Esophagus muscularis mucosa (tissue), 4 donors: ENCODE results near the gene TTC39C. TPM values are rescaled to one million over a fixed set of nuclear protein-coding genes. Genes with fewer than 3 reads are reported as not detected.
A peak's percentile ranks its signal among the peaks of the same experiment; 100 is the strongest.
"Not testable (repeated sequence)": the region's sequence is repeated elsewhere in the genome, so short reads cannot be mapped to it uniquely, and the experiment has no call there.

Experiments used
- DNase-seq: peaks from one replicate; pipeline ENCODE4 v3.0.0-alpha.2; 2017; ENCODE audit errors: extremely low spot score
- H3K27ac ChIP-seq, 4 donors: fragments of 200-600 bp; sonication (generic); replicated peaks in 1 of 4; 1 replicate in 3 of 4; 2 replicates in 1 of 4; pipeline ENCODE4 v1.5.1; 2016 to 2019; ENCODE audit warnings: mild to moderate bottlenecking in 1 of 4
- H3K27me3 ChIP-seq, 4 donors: fragments of 200-600 bp; sonication (generic); one replicate each; pipeline versions ENCODE4 v1.5.1 to v1.6.0; 2016 to 2019
- H3K36me3 ChIP-seq, 4 donors: fragments of 200-600 bp; sonication (generic); one replicate each; pipeline ENCODE4 v1.5.1; 2016 to 2019
- H3K4me1 ChIP-seq, 4 donors: fragments of 200-600 bp; sonication (generic); one replicate each; pipeline ENCODE4 v1.5.1; 2016 to 2019
- H3K4me3 ChIP-seq, 4 donors: fragments of 200-600 bp; sonication (generic); 1 replicate in 2 of 4; 2 replicates in 2 of 4; pipeline ENCODE4 v1.5.1; 2016 to 2019; ENCODE audit warnings: mild to moderate bottlenecking in 4 of 4, moderate library complexity in 1 of 4
- H3K9me3 ChIP-seq, 4 donors: fragments of 200-600 bp; sonication (generic); 1 replicate in 3 of 4; 2 replicates in 1 of 4; pipeline ENCODE4 v1.5.1; 2016 to 2019
- CTCF ChIP-seq, 3 experiments: fragments of 200-600 bp in 2 of 3; fragments of 450-650 bp in 1 of 3; sonication (generic) in 2 of 3; IDR thresholded peaks; one replicate each; pipeline ENCODE4 v1.5.1; 2017 to 2019; ENCODE audit warnings: antibody characterized with exemption in 3 of 3, mild to moderate bottlenecking in 2 of 3, moderate library complexity in 1 of 3
- EP300 ChIP-seq: sonication (generic); formaldehyde crosslinking; IDR thresholded peaks from one replicate; pipeline ENCODE4 v1.6.1; 2017; ENCODE audit warnings: antibody characterized with exemption
- POLR2A ChIP-seq: fragments of 450-650 bp; IDR thresholded peaks from one replicate; pipeline ENCODE4 v1.6.1; 2017; ENCODE audit warnings: antibody characterized with exemption, moderate library complexity, mild to moderate bottlenecking, low read depth
- POLR2AphosphoS5 ChIP-seq, 2 donors: sonication (generic); formaldehyde crosslinking; IDR thresholded peaks; one replicate each; pipeline ENCODE4 v1.6.1; 2017; ENCODE audit warnings: antibody characterized with exemption in 2 of 2
- WGBS: methylation state at CpG from one replicate; pipeline ENCODE4 v1.1.5; 2018; 5-methylcytosine and 5-hydroxymethylcytosine counted together
- intact Hi-C: fragments of 100-400 bp; cut with DNase I; formaldehyde crosslinking; loops from one replicate; pipeline ENCODE4 v1.15.1; 2023
- total RNA-seq, 4 donors: library from RNA; depleted of rRNA; stranded (reverse); fragments of >200 nt; gene quantifications; one replicate each; pipeline versions ENCODE4 v1.1.0 to v1.2.1, GENCODE V29; 2016

The TTC39C gene
- total RNA-seq, 4 donors from 2014 or later, result 32.3 to 45.4 (median 34.8) TPM

- DNase-seq, result no peak
- H3K27ac ChIP-seq, result no peak overlapping the region
- no peaks in the 10 kb centered on the region for H3K36me3 ChIP-seq
- no peak overlapping the region for H3K4me3 ChIP-seq
- TF ChIP-seq POLR2AphosphoS5 (IDR thresholded peaks at IDR 0.05) (no peak), EP300 (no peak), POLR2A (no peak), CTCF (IDR thresholded peaks at IDR 0.05) (no peak)
- peaks cover 10 to 18% (median 16%) of the 10 kb centered on the region in 4 donors for H3K4me1 ChIP-seq
- intact Hi-C loops, result loop anchor here (10.0 kb wide), 1 partner anchor 49 kb away; no protein-coding TSS in a partner anchor
- no peaks in the 10 kb centered on the region for H3K27me3 ChIP-seq
- H3K9me3 ChIP-seq, result no peaks in the 10 kb centered on the region
Observed at GRCh38 chr18:24073791-24074190, 59.2 kb downstream of the TTC39C start.

- not testable (repeated sequence) for H3K9me3 ChIP-seq
- intact Hi-C loops, result loop anchor here (5.0 to 10.0 kb wide), 2 partner anchors 50 to 142 kb away; no protein-coding TSS in a partner anchor
- WGBS, result 100% methylated on average over 4 of the region's 4 CpGs
Observed at GRCh38 chr18:24074757-24075156, 60.2 kb downstream of the TTC39C start.

GRCh38 chr18:24075767-24076597 is 61.4 kb downstream of the TTC39C start:
- peaks cover 10 to 18% (median 16%) of the 10 kb centered on the region in 4 donors for H3K4me1 ChIP-seq
- H3K9me3 ChIP-seq, result no peaks in the 10 kb centered on the region
- no peaks in the 10 kb centered on the region for H3K27me3 ChIP-seq
- H3K4me3 ChIP-seq, result peak overlapping the region in 1 of 4 donors; percentile 6
- DNase-seq, result peak; percentile 93
- intact Hi-C loops, result loop anchor here (5.0 to 10.0 kb wide), 2 partner anchors 51 to 144 kb away; no protein-coding TSS in a partner anchor
- H3K36me3 ChIP-seq, result peaks cover 0 to 5% (median 0%) of the 10 kb centered on the region in 4 donors
- H3K27ac ChIP-seq, result peak overlapping the region; percentile 54 to 71 (median 64)
- WGBS, result 27% methylated on average over 13 of the region's 13 CpGs
- peak; percentile 35 to 59 (median 40) for TF ChIP-seq CTCF (IDR thresholded peaks at IDR 0.05)
- peak; percentile 69 to 76 for TF ChIP-seq POLR2AphosphoS5 (IDR thresholded peaks at IDR 0.05)
- TF ChIP-seq EP300, result no peak
- TF ChIP-seq POLR2A, result no peak

More at GRCh38 chr18:24074757-24075156, 60.2 kb downstream of the TTC39C start:
- H3K4me3 ChIP-seq, DNase-seq, H3K27me3 ChIP-seq, H3K27ac ChIP-seq, H3K36me3 ChIP-seq: not testable (repeated sequence)
- H3K4me1 ChIP-seq, result peaks cover 10 to 18% (median 16%) of the 10 kb centered on the region in 4 donors

GRCh38 chr18:24076950-24077349 is 62.4 kb downstream of the TTC39C start:
- Histone ChIP-seq H3K4me3 (no peak overlapping the region), H3K27ac (peak overlapping the region; percentile 54 to 71 (median 64)), H3K4me1 (peaks cover 10 to 18% (median 16%) of the 10 kb centered on the region in 4 donors), H3K9me3 (no peaks in the 10 kb centered on the region), H3K27me3 (no peaks in the 10 kb centered on the region), H3K36me3 (peaks cover 0 to 9% (median 0%) of the 10 kb centered on the region in 4 donors)
- peak; percentile 82 for DNase-seq
- WGBS, result 80% methylated on average over 10 of the region's 10 CpGs
- TF ChIP-seq POLR2AphosphoS5 (IDR thresholded peaks at IDR 0.05) (no peak), POLR2A (no peak), CTCF (IDR thresholded peaks at IDR 0.05) (no peak), EP300 (no peak)
- intact Hi-C loops, result loop anchor here (5.0 to 10.0 kb wide), 2 partner anchors 52 to 145 kb away; no protein-coding TSS in a partner anchor

GRCh38 chr18:24078391-24078790 is 63.8 kb downstream of the TTC39C start:
- H3K4me1 ChIP-seq, result peaks cover 10 to 18% (median 16%) of the 10 kb centered on the region in 4 donors
- intact Hi-C loops, result loop anchor here (5.0 to 10.0 kb wide), 2 partner anchors 54 to 146 kb away; no protein-coding TSS in a partner anchor
- H3K4me3 ChIP-seq, result no peak overlapping the region

More at GRCh38 chr18:24078391-24078790, 63.8 kb downstream of the TTC39C start:
- Histone ChIP-seq H3K27me3 (no peaks in the 10 kb centered on the region), H3K27ac (no peak overlapping the region), H3K9me3 (no peaks in the 10 kb centered on the region), H3K36me3 (peaks cover 0 to 14% (median 4%) of the 10 kb centered on the region in 4 donors)
- peak; percentile 39 for DNase-seq
- no peak for TF ChIP-seq CTCF (IDR thresholded peaks at IDR 0.05)
- 75% methylated on average over 7 of the region's 7 CpGs for WGBS
